Mesothelial cell of epicardium (in vitro differentiated cells): ENCODE data around the gene KIRREL3. TPM values are rescaled to one million over a fixed set of nuclear protein-coding genes. Genes with fewer than 3 reads are reported as not detected.

Experiments used
- DNase-seq, 2 experiments: peaks; one replicate each; pipeline ENCODE4 v3.0.0; 2021; ENCODE audit warnings: low spot score in 2 of 2; ENCODE audit not compliant: unreplicated experiment in 2 of 2
- H3K27ac Mint-ChIP-seq: 2 replicates; pipeline ENCODE4 v1.8.0; 2021; ENCODE audit warnings: mixed read lengths
- H3K27me3 Mint-ChIP-seq: 2 replicates; pipeline ENCODE4 v1.8.0; 2021; ENCODE audit warnings: low read depth, mixed read lengths
- H3K36me3 Mint-ChIP-seq: 2 replicates; pipeline ENCODE4 v1.8.0; 2021; ENCODE audit warnings: mixed read lengths
- H3K4me1 Mint-ChIP-seq: 2 replicates; pipeline ENCODE4 v1.8.0; 2021; ENCODE audit warnings: mixed read lengths
- H3K4me3 Mint-ChIP-seq: 2 replicates; pipeline ENCODE4 v1.8.0; 2021; ENCODE audit warnings: mild to moderate bottlenecking, moderate library complexity, mixed read lengths
- H3K9me3 Mint-ChIP-seq: 2 replicates; pipeline ENCODE4 v1.8.0; 2021; ENCODE audit warnings: mixed read lengths
- total RNA-seq: library from RNA; stranded (reverse); gene quantifications from 3 replicates; pipeline ENCODE4 v1.2.1, GENCODE V29; 2021
- TF ChIP-seq, protein P1 (sequence below): fragments of 200-600 bp; sonication (generic); IDR thresholded peaks from one replicate; pipeline ENCODE4 v1.5.0; 2021; ENCODE audit warnings: antibody characterized with exemption; ENCODE audit not compliant: unreplicated experiment

KIRREL3 gene
- total RNA-seq, 1 donor from 2014 or later: 0.31 TPM

GRCh38 chr11:126992065-126992803, 8.3 kb downstream of the KIRREL3 start:
- DNase-seq: no peak
- H3K27me3 Mint-ChIP-seq: peaks cover 58% of the 10 kb centered on the region
- no peak overlapping the region for H3K27ac Mint-ChIP-seq
- no peaks in the 10 kb centered on the region for H3K36me3 Mint-ChIP-seq
- H3K4me1 Mint-ChIP-seq: peaks cover 6% of the 10 kb centered on the region
- no peaks in the 10 kb centered on the region for H3K9me3 Mint-ChIP-seq
- TF ChIP-seq, protein P1, sequence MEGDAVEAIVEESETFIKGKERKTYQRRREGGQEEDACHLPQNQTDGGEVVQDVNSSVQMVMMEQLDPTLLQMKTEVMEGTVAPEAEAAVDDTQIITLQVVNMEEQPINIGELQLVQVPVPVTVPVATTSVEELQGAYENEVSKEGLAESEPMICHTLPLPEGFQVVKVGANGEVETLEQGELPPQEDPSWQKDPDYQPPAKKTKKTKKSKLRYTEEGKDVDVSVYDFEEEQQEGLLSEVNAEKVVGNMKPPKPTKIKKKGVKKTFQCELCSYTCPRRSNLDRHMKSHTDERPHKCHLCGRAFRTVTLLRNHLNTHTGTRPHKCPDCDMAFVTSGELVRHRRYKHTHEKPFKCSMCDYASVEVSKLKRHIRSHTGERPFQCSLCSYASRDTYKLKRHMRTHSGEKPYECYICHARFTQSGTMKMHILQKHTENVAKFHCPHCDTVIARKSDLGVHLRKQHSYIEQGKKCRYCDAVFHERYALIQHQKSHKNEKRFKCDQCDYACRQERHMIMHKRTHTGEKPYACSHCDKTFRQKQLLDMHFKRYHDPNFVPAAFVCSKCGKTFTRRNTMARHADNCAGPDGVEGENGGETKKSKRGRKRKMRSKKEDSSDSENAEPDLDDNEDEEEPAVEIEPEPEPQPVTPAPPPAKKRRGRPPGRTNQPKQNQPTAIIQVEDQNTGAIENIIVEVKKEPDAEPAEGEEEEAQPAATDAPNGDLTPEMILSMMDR: no peak
- H3K4me3 Mint-ChIP-seq: no peak overlapping the region

DNA sequence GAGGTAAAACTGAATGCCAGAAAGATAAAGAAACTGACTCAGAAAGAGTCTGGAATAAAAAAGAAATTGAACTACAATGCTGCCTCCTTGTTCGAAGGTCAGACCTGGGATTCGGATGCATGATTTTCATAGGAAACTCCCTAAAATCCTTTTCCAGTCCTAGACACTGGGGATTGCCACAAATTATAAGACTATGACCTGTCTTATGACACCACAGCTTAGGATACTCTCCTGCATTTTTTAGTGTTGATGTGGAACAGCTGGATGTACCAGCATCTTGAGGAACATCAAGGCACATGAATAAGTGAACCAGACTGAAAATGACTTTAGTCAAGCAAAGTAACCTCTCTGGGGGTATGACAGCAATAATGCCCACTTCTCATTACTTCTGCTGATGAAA, 9.0 kb downstream of the KIRREL3 start:
- Mint-ChIP-seq H3K27me3 (peaks cover 64% of the 10 kb centered on the region), H3K9me3 (no peaks in the 10 kb centered on the region), H3K4me3 (no peak overlapping the region), H3K27ac (no peak overlapping the region), H3K36me3 (no peaks in the 10 kb centered on the region), H3K4me1 (peaks cover 6% of the 10 kb centered on the region)
- DNase-seq: no peak
- TF ChIP-seq, protein P1: no peak

GRCh38 chr11:126990716-126991480, 9.7 kb downstream of the KIRREL3 start:
- TF ChIP-seq, protein P1: peak; percentile 46
- DNase-seq: no peak
- Mint-ChIP-seq H3K36me3 (no peaks in the 10 kb centered on the region), H3K27ac (no peak overlapping the region), H3K4me3 (no peak overlapping the region), H3K4me1 (peaks cover 6% of the 10 kb centered on the region), H3K9me3 (no peaks in the 10 kb centered on the region), H3K27me3 (peaks cover 71% of the 10 kb centered on the region)

DNA sequence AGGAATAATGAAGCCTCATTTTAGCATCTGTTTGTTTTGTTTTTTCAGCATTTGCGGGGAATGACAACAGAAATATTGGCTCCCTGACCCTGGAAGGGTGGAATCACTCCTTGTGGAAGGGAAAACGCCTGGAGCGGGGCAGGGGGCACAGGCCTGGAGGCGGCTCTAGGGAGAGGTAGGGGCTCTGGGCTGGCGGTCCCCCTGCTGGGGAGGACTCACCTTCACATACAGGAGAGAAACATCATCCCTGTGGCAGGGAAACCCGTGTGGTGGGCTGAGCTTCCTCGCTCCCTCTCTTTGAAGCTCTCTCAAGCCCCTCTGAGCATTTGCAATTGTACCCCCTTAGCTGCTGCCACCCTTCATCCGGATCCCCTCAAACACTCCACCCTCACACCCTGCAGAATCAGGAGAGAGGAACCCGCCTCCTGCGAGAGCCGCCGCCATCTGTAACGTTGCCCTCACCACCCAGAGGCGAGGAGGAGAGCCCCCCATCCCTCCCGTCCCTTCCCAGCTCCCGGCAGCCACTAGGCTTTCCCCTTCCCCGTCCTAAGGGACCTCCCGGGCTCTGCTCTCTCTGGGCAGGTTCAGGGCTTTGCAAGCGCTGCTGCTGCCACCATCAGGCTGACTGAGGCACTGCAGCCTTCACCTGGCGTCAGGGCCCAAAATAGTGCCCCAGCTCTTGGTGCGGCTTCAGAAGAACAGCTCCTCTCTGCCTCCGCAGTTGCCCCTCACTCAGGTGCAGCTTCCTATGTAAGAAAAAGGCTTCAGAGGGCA, 10.4 kb downstream of the KIRREL3 start:
- Mint-ChIP-seq H3K36me3 (no peaks in the 10 kb centered on the region), H3K27ac (no peak overlapping the region), H3K4me3 (no peak overlapping the region), H3K9me3 (no peaks in the 10 kb centered on the region), H3K27me3 (peaks cover 79% of the 10 kb centered on the region), H3K4me1 (peaks cover 6% of the 10 kb centered on the region)
- DNase-seq: peak; percentile 64 to 87
- TF ChIP-seq, protein P1: peak; percentile 88

DNA sequence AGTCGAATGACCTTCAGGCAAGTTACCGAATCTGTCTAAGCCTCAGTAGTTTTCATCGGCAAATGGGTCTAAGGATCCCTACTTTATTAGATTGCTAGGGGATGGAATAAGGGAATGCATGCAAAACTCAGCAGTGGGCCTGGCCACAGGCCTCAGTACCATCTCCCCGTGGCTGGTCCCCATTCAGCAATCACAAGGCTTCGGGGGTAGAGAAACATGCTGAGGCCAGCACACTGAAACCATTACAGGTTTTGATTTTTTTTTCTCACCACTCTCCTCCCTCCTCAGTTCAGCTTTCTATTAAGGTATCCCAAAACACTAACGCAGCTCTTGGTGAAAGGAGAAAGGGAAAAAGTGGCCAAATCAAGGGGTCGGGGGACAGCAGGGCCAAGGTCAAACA, 11.9 kb downstream of the KIRREL3 start:
- Mint-ChIP-seq H3K9me3 (no peaks in the 10 kb centered on the region), H3K27me3 (peaks cover 87% of the 10 kb centered on the region), H3K4me1 (peaks cover 6% of the 10 kb centered on the region), H3K27ac (no peak overlapping the region), H3K4me3 (no peak overlapping the region), H3K36me3 (no peaks in the 10 kb centered on the region)
- DNase-seq: no peak
- TF ChIP-seq, protein P1: no peak
